Activated CD4-positive, alpha-beta T cell treated with anti-CD3 and anti-CD28 coated beads, Interleukin-10, Interleukin-2, amounts not matched to agents 100 ng/mL and 50 ng/mL, durations not matched to agents 16 hours and 8 hours (primary cell): ENCODE measurements around the gene KCNC3.
"Not testable (repeated sequence)": the region's sequence is repeated elsewhere in the genome, so short reads cannot be mapped to it uniquely, and the experiment has no call there.

Experiments
- DNase-seq: peaks from one replicate; pipeline ENCODE4 v3.0.0-alpha.2; 2020

Gene KCNC3

GRCh38 chr19:50352242-50352641 is 23.1 kb upstream of the KCNC3 start:
- no peak for DNase-seq

GRCh38 chr19:50349277-50350057 is 20.3 kb upstream of the KCNC3 start:
- no peak for DNase-seq

- peak; percentile 83 for DNase-seq
Measured at GRCh38 chr19:50347089-50347581, 18.0 kb upstream of the KCNC3 start.

GRCh38 chr19:50344661-50345318 is 15.6 kb upstream of the KCNC3 start:
- DNase-seq = peak; percentile 62

GRCh38 chr19:50341091-50341564 is 12.0 kb upstream of the KCNC3 start:
- peak; percentile 66 for DNase-seq

DNA sequence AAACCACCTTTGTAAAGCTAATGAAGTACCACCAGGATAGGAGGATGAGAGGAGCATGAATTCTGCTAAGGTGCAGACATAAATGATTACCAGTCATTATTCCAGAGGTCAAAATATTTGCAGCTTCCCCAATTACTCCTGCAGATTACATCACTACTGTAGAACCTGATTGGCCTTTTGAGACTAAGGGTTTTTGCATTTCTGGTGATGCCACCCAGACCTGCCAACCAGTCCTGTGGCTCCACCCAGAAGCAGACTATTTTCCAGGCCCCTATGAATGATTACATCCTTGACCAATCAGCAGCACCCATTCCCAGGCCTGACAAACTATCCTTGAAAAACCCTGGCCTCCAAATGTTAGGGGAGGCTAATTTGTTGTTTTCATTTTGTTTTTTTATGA is 11.2 kb upstream of the KCNC3 start:
- no peak for DNase-seq

DNA sequence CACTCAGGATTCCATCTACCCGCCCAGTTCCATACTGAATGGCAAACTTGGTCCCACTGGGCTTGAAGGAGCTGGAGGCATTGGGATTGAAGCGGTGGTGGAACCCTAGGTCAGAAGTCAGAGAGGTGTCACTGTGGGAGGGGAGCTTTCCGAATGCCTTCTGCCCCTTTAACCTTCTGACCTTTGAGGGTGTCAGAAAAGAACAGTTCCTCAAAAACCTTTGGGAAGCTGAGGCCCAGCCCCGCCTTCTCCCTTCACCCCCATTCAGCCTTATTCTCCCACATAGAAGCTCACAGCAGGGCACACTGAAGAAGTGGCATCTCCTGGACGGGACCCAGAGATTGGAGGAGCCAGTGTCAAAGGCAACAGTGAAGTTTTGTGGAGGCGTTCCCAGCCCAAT is 7.9 kb upstream of the KCNC3 start:
- not testable (repeated sequence) for DNase-seq

- DNase-seq = no peak
Measured at GRCh38 chr19:50334741-50335421, 5.7 kb upstream of the KCNC3 start.

DNA sequence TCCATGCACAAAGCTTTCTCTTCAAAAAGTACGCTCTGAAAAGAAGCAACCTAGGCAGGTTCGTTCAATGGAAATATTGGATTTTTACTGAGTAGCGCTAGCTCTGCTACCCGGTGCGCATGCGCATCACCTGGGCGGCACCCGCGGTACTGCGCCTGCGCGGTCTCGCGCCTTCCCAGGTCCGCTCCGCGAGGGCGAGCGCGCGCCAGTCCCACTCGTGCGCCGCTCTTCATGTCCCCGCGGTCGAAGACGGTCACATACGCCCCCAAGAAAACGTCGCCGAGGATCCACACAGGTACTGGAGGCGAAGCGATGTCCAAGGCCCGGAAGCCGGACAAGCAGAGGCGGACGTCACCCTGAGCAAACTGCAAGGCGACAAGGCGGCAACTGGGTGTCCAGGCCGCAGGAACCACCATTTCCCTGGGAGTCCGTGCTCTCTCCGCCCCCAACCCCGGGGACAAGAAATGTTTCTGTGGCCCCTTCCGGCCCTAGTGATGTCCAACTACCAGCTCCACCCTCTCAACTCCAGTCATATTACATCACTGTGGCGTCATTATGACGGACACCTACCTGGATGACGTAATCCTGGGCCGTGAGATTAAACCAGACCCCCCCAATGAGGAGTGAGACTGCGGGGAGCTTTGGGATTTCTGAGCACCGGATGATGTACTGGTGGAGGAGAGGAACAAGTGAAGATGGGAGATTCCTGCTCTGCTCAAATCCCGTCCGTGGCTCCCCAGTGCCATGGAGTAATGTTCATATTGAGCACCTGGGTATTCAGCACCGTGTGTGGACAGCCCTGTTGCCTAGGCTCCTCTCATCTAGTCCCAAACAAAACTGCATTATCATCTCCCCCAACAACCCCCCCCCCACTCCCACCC is 4.8 kb upstream of the KCNC3 start:
- peak; percentile 86 for DNase-seq

DNA sequence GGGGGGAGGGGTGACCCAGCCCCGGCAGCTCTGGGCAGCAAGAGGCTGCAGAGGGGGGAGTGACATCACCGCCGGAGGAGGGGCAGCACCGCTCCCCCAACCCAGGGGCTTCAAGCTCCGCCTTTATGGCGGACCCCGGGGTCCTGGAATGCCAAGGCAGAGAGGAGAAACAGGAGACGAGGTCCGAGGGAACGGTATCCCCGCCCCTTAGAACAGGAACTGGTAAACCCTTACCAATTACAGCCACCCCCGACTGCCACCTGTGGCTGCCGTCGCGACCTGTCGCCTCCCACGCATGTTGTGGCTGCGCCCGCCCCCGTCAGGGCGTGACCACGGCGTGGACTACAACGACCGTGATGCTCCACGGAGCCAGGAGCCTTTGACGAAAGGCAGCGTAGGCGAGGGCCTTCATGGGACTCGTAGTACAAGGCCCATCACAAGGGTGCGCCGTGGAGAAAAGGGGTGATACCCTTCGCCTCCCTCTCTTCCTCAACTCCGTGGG is 4.1 kb upstream of the KCNC3 start:
- peak; percentile 96 for DNase-seq

DNA sequence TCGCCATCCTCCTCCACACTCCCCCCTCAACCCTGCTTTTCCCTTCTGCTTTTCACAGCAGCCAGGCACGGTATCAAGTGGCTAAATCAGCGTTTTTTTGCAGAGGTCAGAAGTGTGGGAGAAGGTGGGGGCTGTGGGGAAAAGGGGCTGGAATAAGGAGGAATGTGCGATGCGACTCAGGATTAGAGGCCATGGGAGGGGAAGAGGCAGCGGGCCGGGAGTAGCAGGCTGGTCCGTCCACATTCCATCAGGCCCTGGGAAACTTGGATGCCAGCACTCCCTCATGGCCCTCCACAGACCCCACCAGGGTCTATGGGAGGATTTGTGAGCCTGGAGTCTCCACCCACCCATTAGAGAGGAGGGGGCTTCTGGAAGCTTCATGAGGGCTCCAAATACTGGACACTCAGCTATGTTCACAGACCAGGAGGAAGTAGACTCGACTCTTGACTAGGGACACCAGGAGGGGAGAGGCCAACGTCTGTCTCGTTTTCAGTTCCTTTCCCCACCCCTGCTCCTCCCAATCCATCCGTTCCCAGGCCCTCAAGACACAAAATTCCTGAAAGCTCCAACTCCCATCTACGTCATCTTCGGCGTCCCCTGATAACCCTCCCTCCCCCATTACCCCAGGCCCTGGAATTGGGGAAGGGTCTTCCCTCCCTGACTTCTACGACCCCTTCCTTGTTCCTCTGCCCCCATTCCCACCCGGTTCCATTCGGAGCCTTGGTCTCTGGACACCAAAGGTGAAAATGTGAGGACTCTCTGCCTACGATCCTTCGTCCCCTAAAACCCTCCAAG is 3.3 kb upstream of the KCNC3 start:
- DNase-seq = no peak

- no peak for DNase-seq
Measured at GRCh38 chr19:50331994-50332243, 2.7 kb upstream of the KCNC3 start.

GRCh38 chr19:50331221-50331993 is 2.2 kb upstream of the KCNC3 start:
- peak; percentile 35 for DNase-seq

GRCh38 chr19:50330365-50331078 is 1.3 kb upstream of the KCNC3 start:
- peak; percentile 95 for DNase-seq

- not testable (repeated sequence) for DNase-seq
Measured at GRCh38 chr19:50329926-50330294, 733 bp upstream of the KCNC3 start.

- DNase-seq = no peak
Measured at GRCh38 chr19:50328873-50329145, 368 bp downstream of the KCNC3 start.

- peak; percentile 51 for DNase-seq
Measured at GRCh38 chr19:50328224-50328872, 829 bp downstream of the KCNC3 start.

GRCh38 chr19:50327461-50328223 is 1.5 kb downstream of the KCNC3 start:
- no peak for DNase-seq

DNA sequence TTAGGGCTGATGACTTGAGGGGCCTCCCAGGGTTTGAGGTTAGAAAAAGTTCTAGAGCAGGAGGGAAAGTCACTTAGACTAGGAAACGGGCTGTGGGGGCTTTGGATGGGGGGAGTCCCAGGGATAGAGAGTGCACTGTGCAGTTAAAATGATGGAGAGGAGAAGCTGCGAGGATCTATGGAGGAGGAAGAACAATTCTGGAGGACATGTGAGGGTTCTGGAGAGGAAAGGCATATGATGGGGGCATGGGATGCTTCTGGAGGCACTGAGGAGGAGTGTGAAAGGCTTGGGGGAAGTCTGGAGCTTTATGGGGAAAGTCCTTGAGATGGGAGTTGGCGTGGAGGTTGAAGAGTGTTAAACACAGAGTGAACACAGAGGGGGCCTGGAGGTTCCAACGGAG is 2.2 kb downstream of the KCNC3 start:
- DNase-seq = no peak
